ENCODE measurements around the gene CD300LF. TPM values are rescaled to one million over a fixed set of nuclear protein-coding genes. Genes with fewer than 3 reads are reported as not detected.

Gene CD300LF
- total RNA-seq, 1 donor from 2014 or later: 1.8 TPM

GRCh38 chr17:74687886-74688285, 24.8 kb downstream of the CD300LF start:
- DNase-seq (ENCODE audit: low spot score): no peak

GRCh38 chr17:74686761-74687160, 26.0 kb downstream of the CD300LF start:
- no peak for DNase-seq (ENCODE audit: low spot score)

GRCh38 chr17:74682471-74683190, 30.1 kb downstream of the CD300LF start:
- no peak for DNase-seq (ENCODE audit: low spot score)

GRCh38 chr17:74682028-74682427, 30.7 kb downstream of the CD300LF start:
- no peak for DNase-seq (ENCODE audit: low spot score)

GRCh38 chr17:74680941-74681340, 31.8 kb downstream of the CD300LF start:
- no peak for DNase-seq (ENCODE audit: low spot score)

GRCh38 chr17:74680213-74680612, 32.5 kb downstream of the CD300LF start:
- no peak for DNase-seq (ENCODE audit: low spot score)

GRCh38 chr17:74679374-74679773, 33.3 kb downstream of the CD300LF start:
- DNase-seq (ENCODE audit: low spot score): no peak

GRCh38 chr17:74678541-74678940, 34.2 kb downstream of the CD300LF start:
- no peak for DNase-seq (ENCODE audit: low spot score)

GRCh38 chr17:74677558-74678466, 34.9 kb downstream of the CD300LF start:
- DNase-seq (ENCODE audit: low spot score): peak; percentile 22

- DNase-seq (ENCODE audit: low spot score): peak; percentile 90
These were observed 41.5 kb downstream of the CD300LF start for GRCh38 chr17:74671031-74671771.

- no peak for DNase-seq (ENCODE audit: low spot score)
These were observed 42.4 kb downstream of the CD300LF start for GRCh38 chr17:74670329-74670728.

GRCh38 chr17:74663561-74663960, 49.2 kb downstream of the CD300LF start:
- no peak for DNase-seq (ENCODE audit: low spot score)

- DNase-seq (ENCODE audit: low spot score): no peak
These were observed 52.8 kb downstream of the CD300LF start for GRCh38 chr17:74659889-74660288.

GRCh38 chr17:74658620-74659019, 54.1 kb downstream of the CD300LF start:
- no peak for DNase-seq (ENCODE audit: low spot score)

GRCh38 chr17:74654742-74655141, 58.0 kb downstream of the CD300LF start:
- no peak for DNase-seq (ENCODE audit: low spot score)

- no peak for DNase-seq (ENCODE audit: low spot score)
These were observed 60.7 kb downstream of the CD300LF start for GRCh38 chr17:74652020-74652419.

GRCh38 chr17:74649909-74650308, 62.8 kb downstream of the CD300LF start:
- no peak for DNase-seq (ENCODE audit: low spot score)

GRCh38 chr17:74647871-74648672, 64.7 kb downstream of the CD300LF start:
- DNase-seq (ENCODE audit: low spot score): no peak

GRCh38 chr17:74646231-74646630, 66.5 kb downstream of the CD300LF start:
- no peak for DNase-seq (ENCODE audit: low spot score)

GRCh38 chr17:74645010-74645409, 67.7 kb downstream of the CD300LF start:
- no peak for DNase-seq (ENCODE audit: low spot score)

GRCh38 chr17:74644419-74644818, 68.3 kb downstream of the CD300LF start:
- DNase-seq (ENCODE audit: low spot score): no peak
